Fibroblast of villous mesenchyme (primary cell): Measurements from ENCODE around the gene TYMP. TPM values are rescaled to one million over a fixed set of nuclear protein-coding genes. Genes with fewer than 3 reads are reported as not detected.

Experiments used
- DNase-seq: peaks from one replicate; pipeline ENCODE4 v3.0.0-alpha.2; 2010; ENCODE audit warnings: low read depth
- H3K4me3 ChIP-seq: 2 replicates; pipeline ENCODE4 v1.5.1; 2011; ENCODE audit warnings: low read depth, mild to moderate bottlenecking, low read length
- CTCF ChIP-seq: IDR thresholded peaks from 2 replicates; pipeline ENCODE4 v1.5.1; 2012; ENCODE audit warnings: low read depth, mild to moderate bottlenecking, low read length; ENCODE audit not compliant: insufficient read depth
- total RNA-seq: library from RNA; depleted of rRNA; stranded (reverse); fragments of >200 nt; gene quantifications from 2 replicates; pipeline ENCODE4 v1.2.3, GENCODE V29; 2012

The TYMP gene
- total RNA-seq, 1 donor = 16.0 TPM

GRCh38 chr22:50489363-50490243 lies 40.2 kb downstream of the TYMP start:
- TF ChIP-seq CTCF = no peak
- DNase-seq = no peak

GRCh38 chr22:50488886-50489285 lies 40.9 kb downstream of the TYMP start:
- no peak overlapping the region for H3K4me3 ChIP-seq
- DNase-seq = no peak
- TF ChIP-seq CTCF = no peak

More at GRCh38 chr22:50489363-50490243, 40.2 kb downstream of the TYMP start:
- no peak overlapping the region for H3K4me3 ChIP-seq

GRCh38 chr22:50488006-50488677 lies 41.7 kb downstream of the TYMP start:
- TF ChIP-seq CTCF = no peak
- no peak overlapping the region for H3K4me3 ChIP-seq
- no peak for DNase-seq

GRCh38 chr22:50487290-50488005 lies 42.4 kb downstream of the TYMP start:
- DNase-seq = no peak
- H3K4me3 ChIP-seq = no peak overlapping the region
- no peak for TF ChIP-seq CTCF

GRCh38 chr22:50486561-50487289 lies 43.1 kb downstream of the TYMP start, which contains the start of gene MIOX:
Gene MIOX, plus strand, starts transcription at chr22:50486859. Its CDS starts 39 bp downstream, at chr22:50486898.
- no peak for DNase-seq
- H3K4me3 ChIP-seq = no peak within 1 kb of the TSS
- no peak for TF ChIP-seq CTCF

- no peak overlapping the region for H3K4me3 ChIP-seq
- TF ChIP-seq CTCF = no peak
- DNase-seq = no peak
These were observed 44.3 kb downstream of the TYMP start for GRCh38 chr22:50485221-50486131.
